HG03342 (cell line): ENCODE results near the gene PTPRN2.
"Not testable (repeated sequence)": the region's sequence is repeated elsewhere in the genome, so short reads cannot be mapped to it uniquely, and the experiment has no call there.

Experiments used
- ATAC-seq: cut with Tn5 transposase; IDR thresholded peaks from one replicate; pipeline ENCODE4 v1.9.1; 2021; ENCODE audit warnings: mild to moderate bottlenecking, moderate library complexity; ENCODE audit not compliant: unreplicated experiment

The PTPRN2 gene

GRCh38 chr7:158165711-158166110 lies 421.9 kb downstream of the PTPRN2 start:
- ATAC-seq, result no peak

GRCh38 chr7:158164101-158165095 lies 423.2 kb downstream of the PTPRN2 start:
- no peak for ATAC-seq

DNA sequence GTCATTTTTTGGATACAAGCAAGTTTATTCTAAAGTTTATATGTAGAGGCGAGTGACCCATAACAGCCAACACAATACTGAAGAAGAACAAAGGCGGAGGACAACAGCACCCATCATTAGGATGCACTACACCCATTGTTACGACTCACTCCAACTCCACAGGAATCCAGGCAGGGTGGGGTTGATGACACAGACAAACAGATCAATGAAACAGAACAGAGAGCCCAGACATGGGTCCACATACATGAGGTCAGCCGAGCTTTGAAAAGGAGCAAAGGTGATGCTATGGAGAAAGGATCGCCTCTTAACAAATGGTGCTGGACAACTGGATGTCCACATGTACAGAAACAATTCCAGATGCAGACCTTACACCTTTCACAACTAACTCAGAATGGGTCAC lies 426.4 kb downstream of the PTPRN2 start:
- ATAC-seq, result no peak

- no peak for ATAC-seq
These were observed 427.4 kb downstream of the PTPRN2 start for GRCh38 chr7:158160199-158160598.

DNA sequence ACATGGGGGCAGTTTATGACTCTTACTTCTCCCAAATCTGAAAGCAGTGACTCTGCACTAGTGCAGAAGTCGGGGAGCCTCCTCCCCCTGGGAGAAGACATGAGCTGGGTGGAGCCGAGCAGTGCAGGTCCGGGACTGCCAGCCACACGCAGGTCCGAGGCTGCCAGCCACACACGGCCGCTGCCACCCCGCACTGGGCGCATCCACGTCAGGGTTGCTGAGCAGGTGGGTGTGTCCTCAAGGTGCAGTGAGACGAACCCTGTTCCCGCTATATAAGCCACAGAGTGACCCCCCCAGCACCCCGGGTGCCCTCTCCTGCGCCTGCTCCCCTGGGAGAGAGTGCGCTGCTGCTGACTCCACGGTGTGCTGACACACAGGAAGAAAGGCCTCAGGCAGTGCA lies 430.2 kb downstream of the PTPRN2 start:
- ATAC-seq, result no peak

GRCh38 chr7:158151273-158151672 lies 436.4 kb downstream of the PTPRN2 start:
- not testable (repeated sequence) for ATAC-seq

DNA sequence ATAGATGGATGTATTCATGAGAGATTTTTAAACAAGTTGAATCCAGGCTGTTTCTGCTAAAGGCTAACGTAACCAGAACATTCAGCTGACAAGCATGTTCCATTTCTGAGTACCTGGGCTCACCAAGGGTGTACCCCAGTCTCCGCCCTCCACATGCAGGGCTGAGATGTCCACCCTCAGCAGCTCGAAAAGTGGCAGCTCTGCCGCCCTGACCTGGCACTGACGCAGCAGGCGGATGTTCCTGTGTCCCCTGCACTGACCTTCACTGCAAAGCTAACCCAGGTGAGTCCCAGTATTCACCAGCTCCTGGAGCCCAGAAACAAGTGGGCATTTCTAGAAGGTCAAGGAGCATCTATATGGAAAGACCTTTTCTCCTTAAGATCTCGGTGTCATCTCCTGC lies 437.4 kb downstream of the PTPRN2 start:
- ATAC-seq, result no peak

DNA sequence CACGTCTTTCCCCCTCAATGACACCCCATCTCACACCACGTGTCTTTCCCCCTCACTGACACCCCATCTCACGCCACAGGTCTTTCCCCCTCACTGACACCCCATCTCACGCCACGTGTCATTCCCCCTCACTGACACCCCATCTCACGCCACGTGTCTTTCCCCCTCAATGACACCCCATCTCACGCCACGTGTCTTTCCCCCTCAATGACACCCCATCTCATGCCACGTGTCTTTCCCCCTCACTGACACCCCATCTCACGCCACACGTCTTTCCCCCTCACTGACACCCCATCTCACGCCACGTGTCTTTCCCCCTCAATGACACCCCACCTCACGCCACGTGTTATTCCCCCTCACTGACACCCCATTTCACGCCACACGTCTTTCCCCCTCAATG lies 440.2 kb downstream of the PTPRN2 start:
- not testable (repeated sequence) for ATAC-seq

GRCh38 chr7:158145370-158145769 lies 442.3 kb downstream of the PTPRN2 start:
- ATAC-seq, result no peak

GRCh38 chr7:158143196-158144120 lies 444.2 kb downstream of the PTPRN2 start:
- no peak for ATAC-seq

GRCh38 chr7:158142657-158143056 lies 445.0 kb downstream of the PTPRN2 start:
- ATAC-seq, result no peak

DNA sequence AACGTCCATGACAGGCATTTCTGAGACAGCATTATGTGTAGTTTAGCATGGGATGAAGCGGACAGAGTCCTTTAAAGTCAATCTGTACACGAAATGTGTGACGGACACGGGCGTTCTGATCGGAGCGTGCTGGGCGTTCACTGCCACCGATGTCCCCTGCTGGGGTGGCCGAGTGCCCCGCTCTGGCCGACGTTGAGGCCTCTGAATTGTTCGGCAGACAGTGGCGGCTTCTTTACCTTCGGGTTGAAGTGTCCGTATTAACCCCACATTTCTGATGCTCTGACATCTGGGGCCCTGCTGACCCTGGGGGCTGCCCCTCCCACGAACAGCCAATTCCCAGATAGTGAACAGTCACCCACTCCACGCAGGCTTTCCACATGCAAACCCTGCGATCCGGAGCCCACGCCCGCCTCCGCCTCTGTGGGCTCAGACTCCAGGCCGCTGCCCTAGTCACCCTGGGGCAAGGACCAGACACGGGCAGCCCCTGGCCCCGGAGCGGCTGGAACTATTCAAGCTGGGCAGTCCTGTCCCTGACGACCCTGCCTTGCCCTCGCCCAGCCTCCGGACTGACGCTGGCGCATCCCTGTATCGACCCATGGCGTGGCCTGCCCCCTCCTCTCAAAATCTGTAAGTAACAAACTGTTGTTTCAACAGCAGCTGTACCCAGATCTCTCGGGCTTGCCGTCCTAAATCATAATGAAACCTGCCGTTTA lies 445.7 kb downstream of the PTPRN2 start:
- no peak for ATAC-seq

GRCh38 chr7:158141221-158141582 lies 446.4 kb downstream of the PTPRN2 start:
- no peak for ATAC-seq

GRCh38 chr7:158140538-158141220 lies 446.9 kb downstream of the PTPRN2 start:
- ATAC-seq, result no peak

DNA sequence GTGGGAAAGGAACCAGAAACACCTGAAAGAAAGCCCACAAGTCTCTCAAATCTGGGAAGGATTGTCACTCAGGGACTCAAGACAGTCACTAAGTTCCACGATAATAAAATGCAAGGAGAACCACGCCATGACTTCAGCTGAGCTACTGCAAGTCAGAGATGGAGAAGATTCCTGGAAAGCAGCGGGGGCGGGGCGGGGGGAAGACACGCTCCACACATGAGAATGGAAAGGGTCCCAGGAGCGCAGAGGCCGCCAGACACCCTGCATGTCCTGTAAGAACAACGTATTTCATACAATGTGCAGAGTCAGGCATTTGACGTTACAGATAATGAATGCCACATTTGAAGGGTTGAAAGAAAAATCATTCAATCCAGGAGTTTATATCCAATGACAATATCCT lies 448.1 kb downstream of the PTPRN2 start:
- no peak for ATAC-seq

DNA sequence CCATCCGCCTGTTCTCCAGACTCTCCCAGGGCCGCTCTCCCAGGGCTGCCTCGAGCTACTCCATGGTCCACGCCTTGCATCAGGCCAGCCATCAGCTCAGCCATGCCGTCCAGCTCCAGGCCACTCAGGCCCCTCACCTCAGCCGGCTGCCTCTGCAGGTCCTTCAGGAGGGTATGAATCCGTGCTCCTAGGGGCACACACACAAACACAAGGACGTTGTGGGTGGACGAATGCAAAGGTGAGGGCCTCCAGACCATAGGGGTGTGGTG lies 449.4 kb downstream of the PTPRN2 start:
- ATAC-seq, result no peak

DNA sequence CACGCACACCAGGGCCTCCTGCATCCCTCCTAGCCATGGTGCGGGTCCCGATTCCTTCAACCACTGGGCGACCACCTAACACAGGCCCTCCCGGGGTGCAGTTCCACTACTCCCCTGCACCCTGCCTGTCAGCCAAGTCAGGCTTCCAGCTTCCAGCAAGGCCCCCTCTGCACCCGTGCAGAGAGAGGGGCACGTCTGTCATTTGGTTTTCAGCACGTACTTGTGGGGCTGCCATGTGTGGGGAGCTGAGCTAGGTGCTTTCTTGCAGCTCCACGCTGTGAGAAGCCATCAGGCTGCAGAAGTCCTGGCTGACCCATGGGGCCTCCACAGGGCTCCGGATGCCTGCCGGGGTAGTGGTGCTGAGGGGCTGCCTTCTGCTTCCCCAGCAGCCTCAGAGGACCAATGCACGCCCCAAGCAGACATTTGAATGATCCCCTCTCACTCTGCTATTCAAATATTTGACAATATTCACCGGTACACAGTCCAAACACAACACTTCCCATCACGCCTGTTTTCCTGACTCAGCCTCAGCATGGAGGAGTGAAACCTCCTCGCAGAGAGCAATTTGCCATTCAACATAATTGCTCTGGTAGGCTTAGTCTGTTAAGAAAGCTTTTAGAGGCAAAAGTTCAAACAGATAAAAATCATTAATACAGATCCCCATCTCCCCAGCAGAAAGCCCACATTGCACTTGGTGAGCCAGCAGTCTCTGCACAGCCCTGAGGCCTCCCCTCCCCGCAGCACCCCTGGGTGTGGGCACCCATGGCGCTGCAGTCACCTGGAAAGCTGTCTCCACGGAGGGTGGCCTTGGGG lies 449.9 kb downstream of the PTPRN2 start:
- ATAC-seq, result no peak

DNA sequence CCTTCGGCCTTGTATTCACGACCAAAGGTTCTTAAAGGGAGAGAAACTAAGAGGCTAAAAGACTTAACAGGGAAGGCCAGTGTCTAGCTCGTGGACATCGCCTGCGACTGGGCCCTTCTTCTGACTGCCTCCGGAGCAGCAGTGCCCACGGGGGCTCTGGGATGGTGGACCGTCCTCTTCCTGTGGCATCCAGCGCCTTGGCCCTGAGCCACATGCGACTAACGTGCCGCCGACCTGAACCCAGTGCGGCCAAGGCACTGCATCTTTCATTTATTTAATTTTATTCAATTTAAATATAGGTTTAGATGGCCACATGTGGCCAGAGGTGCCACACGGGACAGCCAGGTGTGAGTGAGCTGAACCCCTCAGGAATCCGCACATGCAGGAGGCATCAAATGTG lies 451.7 kb downstream of the PTPRN2 start:
- no peak for ATAC-seq

GRCh38 chr7:158134824-158135223 lies 452.8 kb downstream of the PTPRN2 start:
- ATAC-seq, result no peak
